Measurements from ENCODE around the gene TNNI2.

GRCh38 chr11:1834779-1835670, 3.8 kb upstream of the TNNI2 start, which contains the start of gene SYT8:
- TF ChIP-seq CTCF (conservative IDR thresholded peaks at IDR 0.05 in 1 of 2, IDR thresholded peaks at IDR 0.05 in 1 of 2; ENCODE audit: low read depth in 1 of 2, low read length in 2 of 2) (no peak), EZH2 (IDR thresholded peaks at IDR 0.05; ENCODE audit: low read length, missing control alignments) (no peak)
